CD1c-positive myeloid dendritic cell (primary cell): Measurements from ENCODE around the gene SCTR.

ENCODE experiments used
- DNase-seq: peaks from one replicate; pipeline ENCODE4 v3.0.0-alpha.2; 2016; ENCODE audit errors: extremely low spot score

Gene SCTR

DNA sequence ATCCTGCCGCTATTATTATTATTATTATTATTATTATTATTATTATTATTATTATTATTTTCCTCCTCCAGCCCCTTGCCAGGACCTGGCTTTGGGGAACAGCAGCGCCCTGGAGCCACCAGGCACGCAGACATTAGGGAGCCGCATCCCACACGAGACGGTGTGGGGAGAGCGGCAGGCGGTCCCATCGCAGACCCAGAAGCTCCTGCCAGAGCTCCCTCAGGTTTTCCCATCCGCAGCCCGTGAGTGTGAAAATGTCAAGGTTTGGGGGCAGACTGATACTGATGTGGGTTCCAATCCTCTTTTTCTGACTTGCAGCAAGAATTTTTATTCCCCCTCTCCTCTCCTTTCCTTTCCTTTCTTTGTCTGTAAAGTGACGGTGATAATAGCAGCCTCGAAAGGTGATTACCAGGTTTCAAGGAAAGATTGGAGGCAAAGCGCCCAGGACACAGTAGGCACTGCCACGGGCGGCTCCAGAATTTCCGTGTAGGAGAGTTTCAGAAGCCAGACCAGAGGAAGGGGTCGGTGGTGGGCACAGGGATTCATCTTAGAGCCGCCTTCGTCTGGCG is 816 bp downstream of the SCTR start:
- DNase-seq: no peak

DNA sequence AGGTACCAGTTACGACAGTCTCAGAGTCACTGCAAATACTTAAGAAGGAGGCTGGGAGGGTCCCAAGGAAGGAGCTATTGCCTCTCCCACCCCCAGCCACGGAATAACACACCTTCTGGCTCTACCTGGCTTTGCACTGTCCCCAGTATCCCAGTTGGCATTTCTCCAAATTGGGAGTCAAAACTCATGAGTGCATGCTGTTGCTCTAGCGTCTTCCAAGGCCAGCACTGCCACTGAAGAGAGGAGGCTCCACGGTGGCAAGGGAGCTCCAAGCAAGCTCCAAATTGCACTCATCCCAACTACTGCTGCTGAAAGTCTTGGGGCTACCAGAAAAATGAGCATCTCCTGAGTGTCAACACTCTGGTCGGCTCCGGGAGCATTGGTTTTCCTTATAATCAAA is 1.6 kb downstream of the SCTR start:
- no peak for DNase-seq

DNA sequence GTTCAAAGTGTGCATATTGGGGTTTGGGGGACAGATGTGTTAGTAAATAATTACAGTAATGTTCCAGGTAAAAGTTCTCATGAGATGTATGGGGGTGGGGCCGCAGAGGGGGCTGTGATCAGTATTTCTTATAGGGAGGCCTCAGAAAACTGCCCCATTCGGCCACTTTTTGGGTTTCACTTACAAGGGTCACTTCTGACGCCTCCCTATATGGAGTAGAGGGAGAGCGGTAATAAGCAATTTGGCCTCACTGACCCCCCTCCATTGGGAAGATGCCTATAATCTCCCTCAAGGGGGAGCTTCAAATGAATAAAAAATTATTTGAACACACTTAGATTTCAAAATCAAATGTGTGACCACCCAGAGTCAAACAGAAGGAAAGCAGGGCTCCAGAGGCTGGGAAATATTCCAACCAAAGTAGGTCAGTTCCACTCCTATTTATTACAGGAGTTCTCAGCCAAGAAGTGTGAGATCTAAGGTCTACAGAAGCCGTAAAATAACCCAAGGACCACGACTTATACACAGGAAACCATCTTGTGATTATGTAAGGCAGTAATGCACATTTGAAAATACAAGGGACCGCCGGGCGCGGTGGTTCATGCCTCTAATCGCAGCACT is 2.7 kb downstream of the SCTR start:
- no peak for DNase-seq

DNA sequence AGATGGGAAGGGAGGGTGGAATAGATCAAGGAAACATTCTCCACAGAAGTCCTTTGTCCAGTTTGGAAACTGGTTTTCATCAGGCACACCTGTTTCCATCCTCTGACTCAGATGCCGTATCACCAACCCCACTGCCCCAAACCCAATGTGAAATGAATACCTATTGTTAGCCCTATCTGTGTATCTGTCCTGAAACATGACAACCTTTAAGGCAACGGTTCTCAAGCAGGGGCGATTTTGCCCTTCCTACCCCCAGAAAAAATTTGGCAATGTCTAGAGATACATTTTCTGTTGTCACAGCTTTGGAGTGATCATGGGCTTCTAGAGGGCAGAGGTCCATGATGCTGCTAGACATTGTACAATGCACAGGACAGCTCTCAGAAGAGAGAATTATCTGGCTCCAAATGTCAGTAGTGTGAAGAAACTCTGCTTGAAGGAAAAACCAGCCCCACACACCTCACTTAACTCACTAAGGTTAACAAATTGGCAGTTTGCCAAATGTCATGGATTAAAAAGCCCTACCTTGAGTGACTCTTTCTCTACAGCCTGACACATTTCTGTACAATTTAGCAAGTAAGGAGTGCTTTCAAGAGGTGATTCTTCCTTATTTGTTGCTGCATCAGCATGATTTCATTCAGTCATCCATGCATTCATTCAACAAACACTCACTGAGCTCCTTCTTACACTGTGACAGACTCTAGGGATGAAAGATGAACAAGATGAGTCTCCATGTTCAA is 3.4 kb downstream of the SCTR start:
- DNase-seq: no peak

DNA sequence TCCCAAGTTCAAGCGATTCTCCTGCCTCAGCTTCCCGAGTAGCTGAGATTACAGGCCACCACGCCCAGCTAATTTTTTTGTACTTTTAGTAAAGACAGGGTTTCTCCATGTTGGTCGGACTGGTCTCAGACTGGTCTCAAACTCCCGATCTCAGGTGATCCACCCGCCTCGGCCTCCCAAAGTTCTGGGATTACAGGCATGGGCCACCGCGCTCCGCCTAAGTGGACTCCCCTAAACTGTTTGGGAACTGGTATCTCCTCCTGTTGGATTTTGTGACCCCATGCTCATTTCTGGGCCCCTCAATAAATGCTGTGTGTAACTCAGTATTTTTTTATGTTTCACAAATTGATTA is 5.2 kb downstream of the SCTR start:
- no peak for DNase-seq

DNA sequence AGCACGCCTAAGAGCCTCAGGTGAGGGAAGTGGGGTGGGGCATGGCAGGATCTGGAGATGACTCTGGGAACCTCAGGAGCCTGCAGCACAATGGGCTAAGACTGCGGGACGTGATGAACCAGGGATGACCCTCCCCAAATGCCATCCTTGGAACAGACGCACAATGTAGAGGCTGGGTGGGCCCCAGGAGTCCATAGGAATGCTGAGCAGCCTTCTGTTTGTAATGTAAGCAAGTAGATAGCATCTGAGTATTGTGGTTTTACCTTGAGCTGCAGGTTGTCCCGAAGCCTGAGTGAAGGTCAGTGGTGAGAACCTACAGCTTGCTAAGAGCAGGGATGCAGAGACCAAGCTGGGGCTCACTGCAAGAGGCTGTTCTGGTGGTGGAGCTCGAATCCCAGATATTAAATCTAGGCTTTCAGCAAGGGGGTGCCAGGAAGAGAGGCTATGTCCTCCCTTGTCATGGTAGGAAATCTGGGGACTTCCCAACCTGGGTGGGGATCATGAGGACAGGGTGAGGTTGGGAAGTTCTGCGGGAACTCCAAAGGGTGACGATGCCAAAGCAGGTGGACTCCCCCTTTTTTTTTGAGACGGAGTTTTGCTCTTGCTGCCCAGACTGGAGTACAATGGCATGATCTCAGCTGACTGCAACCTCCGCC is 5.8 kb downstream of the SCTR start:
- DNase-seq: no peak

DNA sequence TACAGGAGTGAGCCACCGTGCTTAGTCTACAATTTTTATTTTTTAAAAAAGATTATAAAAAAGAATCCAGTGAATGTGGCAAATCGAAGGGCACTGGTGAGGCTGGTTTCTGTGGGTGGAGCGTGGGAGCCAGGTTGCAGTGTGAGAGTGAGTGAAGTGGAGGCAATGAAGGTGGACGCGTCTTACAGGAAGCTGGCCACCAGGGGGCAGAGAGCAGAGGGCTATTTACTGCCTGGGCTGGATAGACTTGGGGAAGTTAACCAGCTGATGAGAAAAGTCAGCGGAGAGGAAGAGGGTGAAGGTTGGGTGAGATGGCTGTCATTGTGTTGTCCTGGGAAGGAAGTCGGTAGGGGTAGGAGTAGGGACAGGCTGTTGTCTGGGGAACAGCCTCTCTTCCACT is 6.8 kb downstream of the SCTR start:
- peak; percentile 75 for DNase-seq

DNA sequence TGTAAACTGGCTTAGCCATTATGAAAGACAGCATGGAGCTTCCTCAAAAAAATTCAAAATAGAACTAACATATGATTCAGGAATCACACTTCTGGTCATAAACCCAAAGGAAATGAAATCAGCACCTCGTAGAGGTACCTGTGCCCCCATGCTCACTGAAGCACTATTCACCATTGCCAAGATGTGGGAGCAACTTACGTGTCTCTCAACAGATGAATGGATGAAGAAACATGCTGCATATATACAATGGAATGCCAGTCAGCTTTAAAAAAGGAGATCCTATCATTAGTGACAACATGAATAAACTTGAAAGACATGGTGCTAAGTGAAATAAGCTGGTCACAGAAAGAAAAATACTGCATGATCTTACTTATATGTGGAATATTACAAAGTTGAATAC is 8.2 kb downstream of the SCTR start:
- no peak for DNase-seq

DNA sequence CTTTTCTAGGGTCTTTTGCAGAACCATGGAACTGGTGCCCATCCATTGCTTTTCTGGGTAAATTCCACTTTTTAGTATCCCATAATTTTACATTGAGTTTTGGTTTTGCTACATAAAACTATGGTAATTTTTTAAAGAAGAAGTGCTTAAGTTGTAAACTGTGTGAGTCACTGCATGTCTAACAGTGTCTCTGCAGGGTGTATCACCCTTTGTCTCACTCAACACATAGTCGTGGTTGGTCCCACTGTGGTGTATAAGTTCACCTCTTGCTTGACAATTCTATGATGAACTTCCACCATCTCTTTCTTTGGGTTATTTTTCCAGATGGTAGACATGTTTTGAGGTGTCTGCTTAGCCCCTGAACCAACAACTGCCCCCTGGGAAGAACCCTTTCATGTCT is 10.5 kb downstream of the SCTR start:
- DNase-seq: no peak

DNA sequence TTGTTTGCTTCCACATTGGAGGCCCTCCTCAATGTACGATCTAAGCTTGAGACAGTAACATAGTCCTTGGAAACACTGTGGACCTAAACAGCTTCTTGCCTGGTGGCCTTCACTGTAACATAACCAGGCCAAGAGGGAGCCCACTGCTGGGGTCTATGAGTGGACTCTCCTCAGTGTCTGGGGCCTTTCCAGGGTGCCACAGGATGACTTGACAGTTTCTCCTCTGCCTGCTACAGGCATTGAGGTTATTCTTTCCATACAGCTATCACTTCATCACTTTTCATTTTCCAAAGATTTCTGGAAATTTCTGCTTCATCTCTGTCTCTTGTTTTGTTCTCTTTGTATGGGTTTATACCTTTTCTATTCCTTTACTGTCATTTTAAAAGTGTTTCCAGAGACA is 11.3 kb downstream of the SCTR start:
- DNase-seq: no peak

DNA sequence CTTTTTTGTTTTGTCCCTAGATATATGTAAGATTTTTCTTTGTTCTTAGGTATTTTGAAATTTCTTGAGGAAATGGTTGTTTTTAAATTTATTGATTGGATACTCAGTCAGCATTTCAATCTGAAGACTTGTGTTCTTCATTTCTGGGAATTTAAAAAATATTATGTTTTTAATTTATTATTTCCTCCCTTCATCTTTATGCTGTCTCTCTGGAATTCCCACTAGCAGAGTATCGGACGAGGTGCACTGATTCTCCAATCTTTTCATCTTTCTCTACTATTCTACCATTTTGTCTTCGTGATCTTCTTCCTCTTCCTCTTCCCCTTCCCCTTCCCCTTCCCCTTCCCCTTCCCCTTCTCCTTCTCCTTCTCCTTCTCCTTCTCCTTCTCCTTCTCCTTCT is 12.3 kb downstream of the SCTR start:
- DNase-seq: no peak

DNA sequence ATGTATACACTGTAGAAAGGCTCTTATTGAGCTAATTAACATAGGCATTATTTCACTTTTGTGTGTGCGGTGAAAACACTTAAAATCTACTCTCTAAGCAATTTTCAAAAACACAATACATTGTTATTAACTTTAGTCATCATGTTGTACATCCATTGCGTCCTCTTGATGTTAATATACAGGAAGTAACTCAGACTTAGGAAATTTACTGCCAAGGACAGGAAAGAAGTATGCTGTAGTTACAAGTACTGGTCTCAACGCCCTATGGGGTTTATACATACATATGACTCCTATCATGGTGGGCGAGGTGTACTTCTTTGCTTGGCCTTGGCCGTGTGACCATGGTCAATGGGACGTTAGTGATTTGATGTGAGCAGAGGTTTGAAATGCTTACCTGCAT is 15.5 kb downstream of the SCTR start:
- no peak for DNase-seq

DNA sequence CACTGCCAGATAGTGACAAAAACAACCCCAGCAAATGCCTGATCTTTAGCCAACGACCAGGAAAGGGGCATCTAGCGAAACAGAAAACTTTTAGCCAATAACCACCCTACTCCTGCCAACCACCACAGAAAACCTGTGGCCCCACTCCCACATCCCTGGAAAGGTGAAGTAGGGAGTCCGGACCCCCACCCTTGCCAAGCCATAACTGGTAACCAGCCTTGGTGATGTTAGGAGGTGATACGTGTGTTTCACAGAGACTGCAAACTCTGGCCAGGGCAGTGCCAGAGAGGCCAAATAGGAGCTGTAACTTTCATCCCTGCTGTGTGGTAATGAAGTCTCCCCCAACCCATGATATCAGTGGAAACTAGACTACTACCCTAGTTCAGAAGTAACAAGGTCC is 27.6 kb downstream of the SCTR start:
- DNase-seq: no peak

DNA sequence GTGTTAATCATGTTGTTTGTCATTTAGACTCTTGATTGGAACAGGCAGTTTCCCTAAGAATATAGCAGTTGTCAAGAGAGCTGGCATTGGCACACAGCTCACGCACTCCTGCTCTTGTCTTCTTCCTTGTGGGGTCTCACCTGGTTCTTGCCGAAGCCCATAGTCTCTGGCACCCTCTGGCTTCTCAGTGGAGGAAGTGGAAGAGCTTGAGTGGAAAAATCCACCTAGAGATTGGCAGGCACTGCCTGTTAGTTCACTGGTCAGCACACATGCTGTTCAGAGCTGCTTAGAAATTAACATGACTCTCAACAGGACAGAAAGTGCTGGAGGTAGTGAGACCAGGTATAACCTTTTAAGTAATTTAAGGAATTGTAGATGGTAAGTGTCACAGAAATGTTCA is 28.3 kb downstream of the SCTR start:
- DNase-seq: no peak

DNA sequence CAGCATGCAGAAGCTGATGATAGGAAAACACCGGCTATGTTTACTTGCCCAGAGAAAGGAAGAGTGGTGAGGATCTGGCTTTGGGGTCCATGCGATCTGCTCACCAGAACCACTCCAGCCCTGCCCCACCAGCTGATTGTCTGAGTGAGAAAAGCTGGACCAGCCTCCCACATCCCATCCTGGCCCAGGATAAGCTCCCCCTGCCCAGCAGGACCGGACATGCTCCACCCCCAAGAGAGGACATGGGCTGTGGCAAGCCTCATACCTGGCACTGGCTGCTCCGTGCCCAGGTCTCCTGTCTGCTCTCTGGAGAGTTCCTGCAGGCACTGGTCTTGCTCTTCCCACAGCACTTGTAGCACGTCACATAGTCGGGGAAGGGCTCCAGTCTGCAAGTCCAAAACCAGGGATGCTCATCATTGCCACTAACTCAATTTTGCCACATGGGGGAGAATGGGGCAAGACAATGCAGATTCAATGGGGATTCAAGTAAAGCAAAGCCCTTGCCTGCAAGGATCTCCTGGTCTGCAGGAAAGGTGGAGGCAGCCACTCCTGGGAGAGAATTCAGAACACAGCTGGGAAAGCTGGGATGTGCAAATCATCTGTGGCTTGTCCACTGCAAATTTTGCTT is 30.0 kb downstream of the SCTR start:
- DNase-seq: no peak

DNA sequence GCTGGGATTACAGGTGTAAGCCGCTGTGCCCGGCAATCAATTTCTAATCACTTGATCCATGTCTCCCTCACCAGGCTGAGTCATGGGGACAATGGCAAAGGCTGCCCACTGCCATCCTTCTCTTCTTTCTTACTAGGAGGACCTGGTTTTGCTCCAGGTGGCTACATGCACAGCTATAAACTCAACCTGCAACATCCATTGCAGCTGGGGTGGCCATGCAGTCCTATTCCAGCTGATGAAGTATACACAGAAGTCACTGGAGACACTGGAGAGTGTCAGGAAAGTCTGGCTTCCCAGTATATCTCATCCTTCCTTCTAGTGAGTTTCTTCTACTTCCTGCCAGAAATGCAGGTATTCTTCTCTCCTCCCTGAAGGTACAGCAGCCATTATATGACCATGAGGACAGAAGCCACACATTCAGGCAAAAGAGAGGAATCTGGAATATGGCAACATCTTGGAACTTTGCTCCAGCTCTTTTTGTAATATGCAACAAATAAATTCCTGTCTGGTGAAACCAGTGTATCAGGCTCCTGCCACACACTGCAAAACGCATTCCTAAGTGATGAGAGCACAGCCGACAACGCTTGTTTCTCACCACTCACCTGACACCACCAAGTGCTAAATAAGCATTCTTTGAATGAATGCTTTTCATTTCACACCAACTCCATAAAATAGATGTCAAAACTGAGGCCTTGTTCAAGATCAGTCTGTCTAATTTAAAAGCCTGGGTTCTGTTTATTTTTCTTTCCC is 32.3 kb downstream of the SCTR start:
- DNase-seq: no peak

DNA sequence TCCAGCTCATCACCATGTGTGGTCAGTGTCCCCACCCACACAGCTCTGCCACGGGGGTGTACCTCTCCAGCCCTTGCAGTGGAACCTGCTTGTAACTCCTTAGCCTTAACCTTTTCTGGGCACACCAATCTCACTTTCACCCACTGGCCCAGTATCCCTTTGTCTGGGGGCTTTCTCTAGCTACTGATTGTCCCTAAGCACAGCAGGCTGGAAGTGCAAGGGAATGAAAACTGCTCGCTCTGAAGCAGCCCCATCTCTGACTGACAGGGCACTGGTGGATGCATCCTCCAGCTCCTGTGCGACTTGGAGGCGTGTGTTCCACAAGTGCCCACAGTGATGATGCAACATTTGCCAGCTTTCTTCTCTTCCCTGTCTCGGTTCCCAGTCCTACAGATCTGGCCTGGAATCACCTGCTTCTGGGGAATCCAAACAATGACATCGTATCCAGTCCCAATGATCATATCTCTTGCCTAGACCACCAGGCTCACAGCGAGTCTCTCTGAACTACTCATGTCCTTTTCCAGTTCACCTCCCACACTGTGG is 33.6 kb downstream of the SCTR start:
- no peak for DNase-seq

DNA sequence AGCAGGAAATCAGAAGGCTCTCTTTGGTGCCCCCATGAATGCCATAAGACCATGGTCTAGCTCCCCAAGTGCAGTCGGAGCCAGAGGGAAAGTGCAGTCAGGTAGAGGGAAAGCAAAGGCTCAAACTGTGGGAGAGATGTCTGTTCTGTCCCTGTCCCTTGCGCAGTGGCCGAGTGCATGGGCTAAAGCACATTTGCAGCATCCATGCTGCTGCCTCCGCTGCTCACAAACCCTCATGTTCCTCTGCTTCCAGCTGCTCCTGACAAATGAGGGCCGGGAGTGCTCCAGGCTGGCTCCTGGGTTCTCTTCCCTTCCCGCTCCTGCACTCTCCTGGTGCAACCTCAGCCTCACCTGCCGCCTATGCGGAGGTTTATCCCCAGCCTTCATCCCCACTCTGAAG is 34.2 kb downstream of the SCTR start:
- no peak for DNase-seq

DNA sequence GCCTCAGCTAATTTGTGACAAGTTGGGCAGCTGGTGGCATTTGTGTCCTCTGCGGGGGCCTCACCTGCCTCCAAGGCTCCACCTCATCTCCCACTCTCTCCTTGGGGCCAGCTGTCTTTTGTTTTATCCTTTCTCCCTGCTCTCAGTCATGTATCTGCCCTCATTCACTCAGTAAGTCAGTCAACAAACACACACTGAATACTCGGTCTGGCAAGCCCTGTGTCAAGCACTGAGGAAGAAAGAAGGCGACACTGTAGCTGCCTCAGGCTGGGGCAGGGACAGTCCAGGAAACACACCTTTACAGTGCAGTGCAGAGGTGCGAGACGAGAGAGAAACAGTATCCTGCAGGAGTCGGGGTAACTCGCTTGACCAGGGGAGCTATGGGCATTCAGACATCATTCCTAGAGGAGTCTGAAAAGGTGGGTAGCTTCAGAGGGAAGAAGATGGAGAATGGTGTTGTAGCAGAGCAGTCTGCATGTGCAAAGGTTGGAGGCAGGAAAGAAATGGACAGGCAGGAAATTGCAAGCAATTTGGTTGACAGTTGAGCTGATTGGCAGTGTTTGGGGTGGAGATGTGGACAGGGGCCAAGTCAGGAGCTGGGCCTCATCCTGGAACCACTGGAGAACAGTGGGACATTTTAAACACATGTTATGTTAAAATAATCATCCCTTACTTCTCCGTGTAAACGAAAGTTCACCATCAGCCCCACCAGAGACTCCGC is 34.9 kb downstream of the SCTR start:
- no peak for DNase-seq

DNA sequence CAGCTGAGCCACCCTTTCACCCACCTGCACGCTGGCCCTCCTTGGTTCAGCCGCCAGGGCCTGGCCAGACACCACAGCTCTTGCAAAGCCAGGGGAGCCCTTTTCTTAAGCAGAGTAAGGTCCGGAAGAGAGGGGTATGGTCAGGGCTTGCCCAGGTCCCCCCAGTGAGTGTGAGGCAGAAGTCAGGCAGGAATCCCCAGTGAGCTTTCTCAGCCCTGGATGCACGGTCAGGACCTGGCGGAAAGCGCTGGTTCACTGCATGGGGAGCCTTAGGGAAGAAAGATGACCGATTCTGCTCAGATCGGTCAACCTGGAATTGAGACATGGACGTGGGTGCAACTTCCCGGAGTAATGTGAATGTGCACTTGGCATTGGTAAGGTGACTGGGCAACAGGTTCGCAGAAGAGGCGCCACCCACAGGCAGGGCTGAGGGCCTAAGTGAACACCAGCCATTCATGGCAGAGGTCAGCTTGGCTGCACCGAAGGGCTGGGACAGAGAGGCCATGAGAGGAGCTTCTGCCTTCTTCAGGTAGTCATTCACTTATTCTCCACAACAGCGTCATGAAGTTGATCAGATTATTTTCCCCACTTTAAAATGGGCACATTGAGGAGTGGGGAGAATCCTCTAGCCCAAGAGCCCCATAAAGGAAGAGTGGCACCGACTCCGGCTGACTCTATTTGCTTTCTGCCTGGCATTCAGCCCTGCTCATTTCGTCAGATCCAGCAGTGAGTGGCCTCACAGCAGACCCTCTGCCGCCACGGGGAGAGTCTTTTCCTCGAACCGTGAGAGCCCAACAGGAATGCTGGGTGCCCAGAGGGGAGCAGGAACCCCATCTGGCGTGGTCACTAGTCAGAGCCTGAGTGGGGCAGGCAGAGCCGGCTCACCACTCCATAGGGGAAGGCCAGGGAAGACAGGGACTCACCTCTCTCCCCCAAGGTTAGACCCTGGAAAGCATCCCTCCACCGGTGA is 35.8 kb downstream of the SCTR start:
- no peak for DNase-seq
